Progenitor cell of endocrine pancreas (in vitro differentiated cells): Measurements from ENCODE around the gene TFF2. TPM values are rescaled to one million over a fixed set of nuclear protein-coding genes. Genes with fewer than 3 reads are reported as not detected.

Source experiments
- DNase-seq: peaks from one replicate; pipeline ENCODE4 v3.0.0; 2021; ENCODE audit warnings: low spot score; ENCODE audit not compliant: unreplicated experiment
- H3K27ac Mint-ChIP-seq: 2 replicates; pipeline ENCODE4 v1.8.0; 2021; ENCODE audit warnings: mild to moderate bottlenecking, moderate library complexity, mixed read lengths
- H3K27me3 Mint-ChIP-seq: 2 replicates; pipeline ENCODE4 v1.8.0; 2021; ENCODE audit warnings: mixed read lengths
- H3K36me3 Mint-ChIP-seq: 2 replicates; pipeline ENCODE4 v1.8.0; 2022; ENCODE audit warnings: mixed read lengths; ENCODE audit not compliant: insufficient read depth
- H3K4me1 Mint-ChIP-seq: 2 replicates; pipeline ENCODE4 v1.8.0; 2021; ENCODE audit warnings: low read depth, mixed read lengths
- H3K4me3 Mint-ChIP-seq: 2 replicates; pipeline ENCODE4 v1.8.0; 2021; ENCODE audit warnings: low read depth, mild to moderate bottlenecking, moderate library complexity, mixed read lengths
- H3K9me3 Mint-ChIP-seq: 2 replicates; pipeline ENCODE4 v1.8.0; 2021; ENCODE audit warnings: low read depth, mixed read lengths
- CTCF ChIP-seq: fragments of 200-600 bp; sonication (generic); IDR thresholded peaks from one replicate; pipeline ENCODE4 v1.5.0; 2021; ENCODE audit warnings: antibody characterized with exemption, mild to moderate bottlenecking; ENCODE audit not compliant: unreplicated experiment
- total RNA-seq: library from RNA; stranded (reverse); gene quantifications from 2 replicates; pipeline ENCODE4 v1.2.1, GENCODE V29; 2021

The TFF2 gene
- total RNA-seq, 1 donor from 2014 or later: not detected

GRCh38 chr21:42379426-42380215, 28.8 kb upstream of the TFF2 start:
- H3K9me3 Mint-ChIP-seq: no peaks in the 10 kb centered on the region
- no peak overlapping the region for H3K4me3 Mint-ChIP-seq
- TF ChIP-seq CTCF: no peak
- no peak for DNase-seq
- no peak overlapping the region for H3K27ac Mint-ChIP-seq
- H3K4me1 Mint-ChIP-seq: peaks cover 18% of the 10 kb centered on the region
- peaks cover 10% of the 10 kb centered on the region for H3K36me3 Mint-ChIP-seq
- peaks cover 7% of the 10 kb centered on the region for H3K27me3 Mint-ChIP-seq

DNA sequence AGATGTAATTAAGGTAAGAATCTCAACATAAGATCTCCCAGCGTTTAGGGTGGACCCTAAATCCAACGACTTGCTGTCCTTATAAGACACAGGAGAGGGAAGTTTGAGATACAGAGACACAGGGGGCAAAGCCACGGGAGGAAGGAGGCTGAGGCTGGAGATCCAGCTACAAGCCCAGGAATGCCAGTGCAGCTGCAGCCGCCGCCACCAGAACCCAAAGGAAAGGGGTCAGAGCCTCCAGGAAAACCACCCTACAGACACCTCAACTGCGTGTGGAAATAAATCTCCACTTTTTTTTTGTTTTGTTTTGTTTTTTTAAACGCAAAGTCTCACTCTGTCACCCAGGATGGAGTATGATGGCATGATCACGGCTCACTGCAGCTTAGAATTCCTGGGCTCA, 27.6 kb upstream of the TFF2 start:
- no peak overlapping the region for H3K27ac Mint-ChIP-seq
- peaks cover 10% of the 10 kb centered on the region for H3K27me3 Mint-ChIP-seq
- H3K4me1 Mint-ChIP-seq: peaks cover 14% of the 10 kb centered on the region
- no peaks in the 10 kb centered on the region for H3K9me3 Mint-ChIP-seq
- H3K4me3 Mint-ChIP-seq: no peak overlapping the region
- no peak for TF ChIP-seq CTCF
- no peak for DNase-seq
- peaks cover 10% of the 10 kb centered on the region for H3K36me3 Mint-ChIP-seq

- DNase-seq: no peak
- TF ChIP-seq CTCF: no peak
- Mint-ChIP-seq H3K9me3 (no peaks in the 10 kb centered on the region), H3K4me3 (no peak overlapping the region), H3K27ac (no peak overlapping the region), H3K36me3 (peaks cover 10% of the 10 kb centered on the region), H3K27me3 (peaks cover 12% of the 10 kb centered on the region), H3K4me1 (peaks cover 14% of the 10 kb centered on the region)
Measured at GRCh38 chr21:42377951-42378340, 27.2 kb upstream of the TFF2 start.

GRCh38 chr21:42377211-42377950, 26.6 kb upstream of the TFF2 start:
- peaks cover 15% of the 10 kb centered on the region for H3K4me1 Mint-ChIP-seq
- no peak for DNase-seq
- H3K36me3 Mint-ChIP-seq: peaks cover 7% of the 10 kb centered on the region
- no peak for TF ChIP-seq CTCF
- no peak overlapping the region for H3K27ac Mint-ChIP-seq
- H3K9me3 Mint-ChIP-seq: no peaks in the 10 kb centered on the region
- H3K27me3 Mint-ChIP-seq: peaks cover 12% of the 10 kb centered on the region
- no peak overlapping the region for H3K4me3 Mint-ChIP-seq

- Mint-ChIP-seq H3K27me3 (peaks cover 12% of the 10 kb centered on the region), H3K4me1 (peaks cover 16% of the 10 kb centered on the region), H3K4me3 (no peak overlapping the region), H3K36me3 (peaks cover 4% of the 10 kb centered on the region), H3K9me3 (no peaks in the 10 kb centered on the region), H3K27ac (no peak overlapping the region)
- no peak for TF ChIP-seq CTCF
- DNase-seq: no peak
Measured at GRCh38 chr21:42376338-42376982, 25.7 kb upstream of the TFF2 start.
